SHP77 (cell line): ENCODE results near the gene SNX27.
A peak's percentile ranks its signal among the peaks of the same experiment; 100 is the strongest.
"Not testable (repeated sequence)": the region's sequence is repeated elsewhere in the genome, so short reads cannot be mapped to it uniquely, and the experiment has no call there.

Source experiments
- DNase-seq, 2 experiments: peaks; one replicate each; lab custom pipeline; 2025; lab: John Stamatoyannopoulos, UW

SNX27 gene

GRCh38 chr1:151611832-151612500, at the start of gene SNX27:
Gene SNX27, plus strand, starts transcription at chr1:151612050. Its CDS starts 152 bp downstream, at chr1:151612202.
- peak; percentile 99 to 100 for DNase-seq

DNA sequence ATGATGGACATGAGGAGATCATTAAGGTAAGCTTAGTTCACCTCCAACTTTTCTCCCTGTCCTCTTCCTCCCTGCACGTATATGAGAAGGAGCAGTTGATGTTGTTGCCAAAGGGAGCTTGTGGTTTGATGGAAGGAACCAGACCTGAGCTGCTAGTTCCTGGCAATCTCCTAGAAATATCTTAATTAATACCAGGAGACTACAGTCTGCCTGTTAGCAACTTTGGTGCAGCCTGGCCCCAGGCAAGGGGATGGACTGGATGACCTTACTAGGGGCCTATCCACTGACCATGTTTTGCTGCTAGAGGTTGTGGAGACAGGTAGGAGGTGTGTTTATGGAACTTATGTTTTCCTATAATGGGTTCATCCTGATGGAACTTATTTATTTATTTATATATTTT, 49.2 kb upstream of the SNX27 start:
- no peak for DNase-seq

GRCh38 chr1:151563376-151563775, 48.5 kb upstream of the SNX27 start:
- no peak for DNase-seq

GRCh38 chr1:151565502-151566189, 46.2 kb upstream of the SNX27 start:
- DNase-seq, result no peak

DNA sequence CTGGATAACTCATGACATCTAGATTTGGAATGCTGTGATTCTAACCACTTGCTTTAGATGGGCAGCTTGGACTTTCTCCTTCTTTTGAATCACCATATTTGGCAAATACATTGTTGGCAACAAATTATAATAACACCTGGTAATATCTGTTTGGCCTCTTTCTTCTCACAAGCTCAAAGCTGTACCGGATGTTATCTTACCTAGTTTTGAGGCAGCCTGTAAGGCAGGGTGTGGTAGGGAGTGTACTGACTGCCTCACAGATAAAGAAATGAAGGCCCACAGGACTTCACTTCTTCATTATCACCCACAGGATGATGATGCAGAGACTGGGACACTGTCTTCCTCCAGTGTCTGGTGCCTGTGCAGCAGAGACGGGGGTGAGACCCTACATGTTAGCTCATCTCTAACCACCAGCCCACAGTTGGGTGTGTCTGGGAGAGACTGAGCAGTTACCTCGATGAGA, 43.2 kb upstream of the SNX27 start:
- DNase-seq, result no peak

- DNase-seq, result peak in 1 of 2 experiments; percentile 58
Measured at GRCh38 chr1:151570819-151571218, 41.0 kb upstream of the SNX27 start.

GRCh38 chr1:151574575-151575529, 37.0 kb upstream of the SNX27 start:
- no peak for DNase-seq

GRCh38 chr1:151577173-151577572, 34.7 kb upstream of the SNX27 start:
- no peak for DNase-seq

- no peak for DNase-seq
Measured at GRCh38 chr1:151578941-151579340, 32.9 kb upstream of the SNX27 start.

GRCh38 chr1:151579436-151580225, 32.2 kb upstream of the SNX27 start:
- DNase-seq, result no peak

GRCh38 chr1:151581451-151581850, 30.4 kb upstream of the SNX27 start:
- DNase-seq, result no peak

DNA sequence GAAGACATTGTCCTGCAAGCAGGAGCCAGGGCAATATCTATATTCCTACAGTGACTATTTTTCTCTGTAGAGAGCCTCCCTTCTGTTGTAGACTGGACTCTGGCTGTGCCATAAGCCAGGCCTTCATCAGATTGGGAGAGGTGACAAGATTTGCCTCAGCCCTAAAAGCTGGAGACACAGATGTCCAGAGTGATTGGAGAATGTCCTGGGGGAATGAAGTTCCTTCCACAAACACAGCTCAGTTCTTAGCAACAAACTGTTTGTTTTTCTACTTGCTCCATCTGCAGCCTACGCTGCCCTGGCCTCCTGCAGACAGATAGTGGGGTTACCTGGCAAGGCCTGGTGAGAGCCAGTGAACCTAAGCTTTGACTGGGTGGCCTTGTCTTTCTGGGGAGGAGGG, 29.9 kb upstream of the SNX27 start:
- no peak for DNase-seq

- no peak for DNase-seq
Measured at GRCh38 chr1:151583796-151584195, 28.1 kb upstream of the SNX27 start.

DNA sequence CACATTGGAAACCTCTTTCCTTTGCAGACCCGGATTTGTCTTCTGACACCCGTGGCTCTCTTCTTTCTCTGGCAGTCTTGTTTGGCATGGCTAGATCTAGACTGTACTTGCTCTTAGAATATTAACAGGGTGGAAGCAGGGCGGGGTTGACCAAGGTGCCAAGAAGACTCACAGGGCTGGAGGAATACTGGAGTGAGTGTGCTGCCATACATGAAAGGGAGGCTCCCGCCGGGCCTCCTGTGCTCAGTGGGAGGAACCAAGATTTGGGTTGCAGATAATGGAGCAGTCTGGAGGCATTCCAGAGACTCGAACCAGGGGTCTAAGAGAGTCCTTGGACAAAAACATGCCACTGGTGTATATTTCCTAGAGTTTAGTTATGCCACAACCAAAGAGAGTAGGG, 27.6 kb upstream of the SNX27 start:
- no peak for DNase-seq

GRCh38 chr1:151584780-151585179, 27.1 kb upstream of the SNX27 start:
- DNase-seq, result no peak

DNA sequence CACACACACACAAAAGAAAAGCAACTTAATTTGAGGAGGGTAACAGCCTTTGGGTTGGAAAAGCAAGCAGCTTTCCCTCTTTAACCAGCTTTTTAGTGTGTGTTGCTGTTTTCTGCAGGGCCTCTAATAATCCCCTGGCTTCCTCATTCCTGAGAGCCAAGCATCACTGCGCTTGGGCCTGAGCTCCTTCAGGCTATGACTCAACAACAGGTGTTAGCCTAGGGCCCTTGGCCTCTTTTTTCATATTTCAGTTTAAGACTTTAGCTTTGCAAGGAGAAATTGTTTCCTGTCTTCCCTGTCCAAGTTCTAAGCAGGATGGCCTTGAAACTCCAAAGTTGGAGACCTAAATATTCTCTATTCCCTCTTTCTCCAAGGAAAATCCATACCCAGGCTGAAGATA, 26.2 kb upstream of the SNX27 start:
- no peak for DNase-seq

DNA sequence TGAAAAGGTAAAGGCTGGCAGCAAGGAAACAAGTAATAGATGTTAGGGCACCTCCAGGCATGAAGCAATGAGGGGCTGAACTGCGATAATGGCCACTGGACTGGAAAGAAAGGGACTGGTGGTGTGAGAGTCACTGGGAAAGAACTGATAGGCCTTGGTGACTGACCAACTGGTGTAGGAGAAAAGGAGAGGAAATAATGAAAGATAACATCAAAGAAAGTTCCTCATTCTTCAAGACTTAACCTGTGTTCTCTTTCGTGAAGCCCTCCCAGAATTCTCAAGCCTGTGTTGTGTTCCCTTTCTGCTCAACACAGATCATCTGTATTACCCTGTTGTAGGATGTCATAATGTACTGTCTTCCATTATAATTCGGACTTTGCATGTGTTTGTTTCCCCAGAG, 20.9 kb upstream of the SNX27 start:
- DNase-seq, result no peak

- DNase-seq, result peak in 1 of 2 experiments; percentile 15
Measured at GRCh38 chr1:151593730-151594129, 18.1 kb upstream of the SNX27 start.

DNA sequence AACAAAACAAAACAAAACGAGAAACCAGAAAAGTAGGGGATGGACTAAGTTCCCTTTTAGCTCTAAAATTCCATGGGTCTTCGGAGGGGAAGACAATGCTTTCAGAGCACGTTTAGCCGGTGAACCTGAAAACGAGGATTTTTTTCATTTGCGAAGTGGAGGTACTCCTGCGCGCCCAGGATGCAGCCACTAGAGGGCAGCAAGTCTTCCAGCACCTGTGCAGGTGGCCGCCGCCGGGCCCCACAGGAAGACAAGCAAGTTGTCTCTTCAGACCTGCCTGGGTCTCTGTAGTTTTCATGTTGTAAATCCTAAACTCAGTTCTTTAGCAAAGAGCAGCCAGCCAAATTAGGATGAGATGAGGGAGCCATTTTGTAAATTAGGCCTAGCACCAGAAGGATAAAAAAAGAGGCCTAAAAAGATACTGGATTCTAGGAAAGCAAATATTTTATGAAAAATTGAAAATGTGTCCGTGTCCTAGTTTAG, 17.7 kb upstream of the SNX27 start:
- peak; percentile 73 to 90 for DNase-seq

GRCh38 chr1:151596166-151596953, 15.5 kb upstream of the SNX27 start:
- DNase-seq, result no peak

GRCh38 chr1:151602550-151602949, 9.3 kb upstream of the SNX27 start:
- not testable (repeated sequence) for DNase-seq
